ENCODE measurements around the gene TRIM75.
"Not testable (repeated sequence)": the region's sequence is repeated elsewhere in the genome, so short reads cannot be mapped to it uniquely, and the experiment has no call there.

TRIM75 gene

GRCh38 chr4:165048170-165048569, 5.5 kb upstream of the TRIM75 start:
- DNase-seq (no peak), ATAC-seq (no peak)
- H3K27me3 Mint-ChIP-seq: no peaks in the 10 kb centered on the region
- H3K27ac Mint-ChIP-seq: no peak overlapping the region
- H3K4me1 Mint-ChIP-seq: no peaks in the 10 kb centered on the region
- no peaks in the 10 kb centered on the region for H3K9me3 Mint-ChIP-seq
- no peak overlapping the region for H3K4me3 Mint-ChIP-seq
- H3K36me3 Mint-ChIP-seq (ENCODE audit: low read depth): no peaks in the 10 kb centered on the region

- no peak overlapping the region for H3K27ac Mint-ChIP-seq
- H3K9me3 Mint-ChIP-seq: no peaks in the 10 kb centered on the region
- ATAC-seq: no peak
- no peaks in the 10 kb centered on the region for H3K4me1 Mint-ChIP-seq
- no peak for DNase-seq
- no peaks in the 10 kb centered on the region for H3K36me3 Mint-ChIP-seq (ENCODE audit: low read depth)
- peaks cover 2% of the 10 kb centered on the region for H3K27me3 Mint-ChIP-seq
- no peak overlapping the region for H3K4me3 Mint-ChIP-seq
These were observed 1.0 kb upstream of the TRIM75 start for GRCh38 chr4:165052627-165053026.

- no peak overlapping the region for H3K27ac Mint-ChIP-seq
- no peaks in the 10 kb centered on the region for H3K9me3 Mint-ChIP-seq
- no peak for ATAC-seq
- H3K36me3 Mint-ChIP-seq (ENCODE audit: low read depth): no peaks in the 10 kb centered on the region
- no peaks in the 10 kb centered on the region for H3K4me1 Mint-ChIP-seq
- H3K4me3 Mint-ChIP-seq: no peak overlapping the region
- H3K27me3 Mint-ChIP-seq: peaks cover 2% of the 10 kb centered on the region
- no peak for DNase-seq
These were observed 1.9 kb downstream of the TRIM75 start for GRCh38 chr4:165055601-165056000.

- Mint-ChIP-seq H3K4me3 (no peak overlapping the region), H3K36me3 (ENCODE audit: low read depth) (no peaks in the 10 kb centered on the region), H3K4me1 (no peaks in the 10 kb centered on the region), H3K27ac (no peak overlapping the region), H3K9me3 (no peaks in the 10 kb centered on the region), H3K27me3 (peaks cover 2% of the 10 kb centered on the region)
- ATAC-seq (peak; percentile 24), DNase-seq (no peak)
These were observed 5.0 kb downstream of the TRIM75 start for GRCh38 chr4:165058666-165059065.

GRCh38 chr4:165059386-165059785, 5.7 kb downstream of the TRIM75 start:
- H3K27ac Mint-ChIP-seq: no peak overlapping the region
- no peak for ATAC-seq
- no peak for DNase-seq
- no peaks in the 10 kb centered on the region for H3K9me3 Mint-ChIP-seq
- H3K4me3 Mint-ChIP-seq: no peak overlapping the region
- H3K27me3 Mint-ChIP-seq: no peaks in the 10 kb centered on the region
- no peaks in the 10 kb centered on the region for H3K4me1 Mint-ChIP-seq
- H3K36me3 Mint-ChIP-seq (ENCODE audit: low read depth): no peaks in the 10 kb centered on the region

DNA sequence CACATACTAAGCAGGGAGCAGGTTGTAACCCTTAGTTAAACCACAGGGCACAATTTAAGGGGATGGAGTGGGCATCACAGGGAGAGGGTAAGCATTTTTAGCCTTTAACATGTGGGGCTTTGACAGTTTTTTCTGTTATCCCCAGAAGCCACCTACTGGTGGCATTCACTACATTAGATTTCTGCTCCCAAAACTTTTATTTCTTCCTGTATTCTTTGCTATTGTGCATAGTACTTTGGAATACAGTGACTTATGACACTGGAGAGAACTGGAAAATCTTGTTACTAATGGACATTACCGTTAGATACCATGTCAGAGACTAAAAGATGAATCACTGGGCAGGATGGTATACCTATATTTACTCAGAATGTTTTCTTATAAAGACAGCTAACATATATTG, 7.3 kb downstream of the TRIM75 start:
- ATAC-seq (no peak), DNase-seq (no peak)
- H3K36me3 Mint-ChIP-seq (ENCODE audit: low read depth): peaks cover 2% of the 10 kb centered on the region
- no peaks in the 10 kb centered on the region for H3K9me3 Mint-ChIP-seq
- no peaks in the 10 kb centered on the region for H3K4me1 Mint-ChIP-seq
- H3K4me3 Mint-ChIP-seq: no peak overlapping the region
- H3K27me3 Mint-ChIP-seq: no peaks in the 10 kb centered on the region
- no peak overlapping the region for H3K27ac Mint-ChIP-seq

DNA sequence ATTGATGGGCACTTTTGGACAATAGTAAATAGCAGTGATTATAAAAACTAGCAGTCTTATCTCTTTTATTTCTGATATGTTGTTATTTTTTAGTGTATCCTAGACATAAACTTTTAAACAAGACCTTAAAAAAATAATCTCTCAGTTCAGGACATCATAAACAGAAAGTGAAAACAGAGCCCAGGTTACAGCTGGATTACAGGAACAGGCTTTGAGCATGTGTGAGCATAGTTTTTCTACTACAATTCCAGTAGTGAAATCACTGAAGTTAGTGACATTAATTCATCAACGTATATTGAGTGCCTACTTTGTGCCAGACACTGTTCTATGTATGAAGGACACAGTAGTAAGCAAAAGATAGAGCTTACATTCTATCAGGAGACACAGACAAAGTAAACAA, 16.9 kb downstream of the TRIM75 start:
- H3K27ac Mint-ChIP-seq: no peak overlapping the region
- no peaks in the 10 kb centered on the region for H3K4me1 Mint-ChIP-seq
- H3K4me3 Mint-ChIP-seq: no peak overlapping the region
- H3K27me3 Mint-ChIP-seq: no peaks in the 10 kb centered on the region
- peaks cover 3% of the 10 kb centered on the region for H3K36me3 Mint-ChIP-seq (ENCODE audit: low read depth)
- H3K9me3 Mint-ChIP-seq: no peaks in the 10 kb centered on the region
- ATAC-seq (no peak), DNase-seq (no peak)

DNA sequence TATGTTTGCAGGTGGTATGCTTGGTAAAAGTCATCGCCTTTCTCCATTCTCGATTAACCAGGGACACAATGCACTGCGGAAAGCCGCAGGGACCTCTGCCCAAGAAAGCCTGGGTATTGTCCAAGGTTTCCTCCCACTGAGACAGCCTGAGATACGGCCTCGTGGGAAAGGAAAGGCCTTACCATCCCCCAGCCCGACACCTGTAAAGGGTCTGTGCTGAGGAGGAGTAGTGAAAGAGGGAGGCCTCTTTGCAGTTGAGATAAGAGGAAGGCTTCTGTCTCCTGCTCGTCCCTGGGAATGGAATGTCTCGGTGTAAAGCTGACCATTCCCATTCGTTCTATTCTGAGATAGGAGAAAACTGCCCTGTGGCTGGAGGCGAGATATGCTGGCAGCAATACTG, 19.7 kb downstream of the TRIM75 start:
- not testable (repeated sequence) for H3K27me3 Mint-ChIP-seq, H3K4me3 Mint-ChIP-seq, ATAC-seq, H3K27ac Mint-ChIP-seq, DNase-seq, H3K9me3 Mint-ChIP-seq, H3K4me1 Mint-ChIP-seq
- H3K36me3 Mint-ChIP-seq (ENCODE audit: low read depth): peaks cover 16% of the 10 kb centered on the region

DNA sequence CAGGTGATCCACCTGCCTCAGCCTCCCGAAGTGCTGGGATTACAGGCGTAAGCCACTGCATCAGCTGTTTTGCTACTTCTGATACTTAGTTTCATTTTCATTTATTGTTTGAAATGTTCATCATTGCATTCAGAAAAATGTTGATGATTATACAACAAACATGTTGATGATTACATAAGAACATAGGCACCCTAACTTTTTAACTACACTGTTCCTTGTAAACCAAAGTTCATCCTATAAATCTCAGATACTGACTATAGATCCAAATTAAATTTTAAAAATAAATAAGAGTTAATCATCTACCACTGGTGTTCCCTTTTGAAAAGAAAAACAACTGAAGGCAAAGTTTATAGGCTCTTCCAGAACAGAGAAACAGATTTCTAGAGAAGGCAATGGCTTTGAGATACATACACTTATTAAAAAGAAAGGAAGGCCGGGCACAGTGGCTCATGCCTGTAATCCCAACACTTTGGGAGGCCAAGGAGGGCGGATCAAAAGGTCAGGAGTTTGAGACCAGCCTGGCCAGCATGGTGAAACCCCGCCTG, 23.4 kb downstream of the TRIM75 start:
- no peaks in the 10 kb centered on the region for H3K9me3 Mint-ChIP-seq
- H3K27ac Mint-ChIP-seq: no peak overlapping the region
- no peak for DNase-seq
- no peaks in the 10 kb centered on the region for H3K4me1 Mint-ChIP-seq
- H3K27me3 Mint-ChIP-seq: no peaks in the 10 kb centered on the region
- no peak for ATAC-seq
- no peak overlapping the region for H3K4me3 Mint-ChIP-seq
- H3K36me3 Mint-ChIP-seq (ENCODE audit: low read depth): peaks cover 28% of the 10 kb centered on the region

GRCh38 chr4:165079476-165079875, 25.8 kb downstream of the TRIM75 start:
- H3K27ac Mint-ChIP-seq: no peak overlapping the region
- no peak overlapping the region for H3K4me3 Mint-ChIP-seq
- ATAC-seq (no peak), DNase-seq (no peak)
- no peaks in the 10 kb centered on the region for H3K4me1 Mint-ChIP-seq
- H3K27me3 Mint-ChIP-seq: no peaks in the 10 kb centered on the region
- no peaks in the 10 kb centered on the region for H3K9me3 Mint-ChIP-seq
- peaks cover 25% of the 10 kb centered on the region for H3K36me3 Mint-ChIP-seq (ENCODE audit: low read depth)

DNA sequence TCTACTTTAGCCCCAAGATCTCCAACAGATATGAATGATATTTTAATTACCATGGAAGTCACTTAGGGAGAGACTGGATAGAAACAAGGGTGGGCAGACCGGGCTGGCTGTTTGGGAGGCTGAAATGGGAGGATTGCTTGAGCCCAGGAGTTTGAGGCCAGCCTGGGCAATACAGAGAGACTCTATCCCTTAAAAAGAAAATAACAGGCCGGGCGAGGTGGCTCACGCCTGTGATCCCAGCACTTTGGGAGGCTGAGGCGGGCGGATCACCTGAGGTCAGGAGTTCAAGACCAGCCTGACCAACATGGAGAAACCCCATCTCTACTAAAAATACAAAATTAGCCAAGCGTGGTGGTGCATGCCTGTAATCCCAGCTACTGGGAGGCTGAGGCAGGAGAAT, 31.1 kb downstream of the TRIM75 start:
- H3K4me1 Mint-ChIP-seq, ATAC-seq, H3K4me3 Mint-ChIP-seq, DNase-seq, H3K9me3 Mint-ChIP-seq, H3K27ac Mint-ChIP-seq, H3K27me3 Mint-ChIP-seq: not testable (repeated sequence)
- peaks cover 25% of the 10 kb centered on the region for H3K36me3 Mint-ChIP-seq (ENCODE audit: low read depth)

GRCh38 chr4:165085946-165086345, 32.3 kb downstream of the TRIM75 start:
- Mint-ChIP-seq H3K4me1 (no peaks in the 10 kb centered on the region), H3K36me3 (ENCODE audit: low read depth) (peaks cover 25% of the 10 kb centered on the region), H3K4me3 (no peak overlapping the region), H3K9me3 (no peaks in the 10 kb centered on the region), H3K27me3 (no peaks in the 10 kb centered on the region), H3K27ac (no peak overlapping the region)
- no peak for ATAC-seq
- DNase-seq: no peak

GRCh38 chr4:165088366-165088765, 34.7 kb downstream of the TRIM75 start:
- Mint-ChIP-seq H3K4me3 (no peak overlapping the region), H3K27ac (no peak overlapping the region), H3K36me3 (ENCODE audit: low read depth) (peaks cover 27% of the 10 kb centered on the region), H3K4me1 (no peaks in the 10 kb centered on the region), H3K27me3 (no peaks in the 10 kb centered on the region), H3K9me3 (no peaks in the 10 kb centered on the region)
- DNase-seq: no peak
- ATAC-seq: no peak

GRCh38 chr4:165092187-165092586, 38.5 kb downstream of the TRIM75 start:
- not testable (repeated sequence) for DNase-seq, H3K27ac Mint-ChIP-seq, H3K27me3 Mint-ChIP-seq, H3K4me3 Mint-ChIP-seq, ATAC-seq, H3K9me3 Mint-ChIP-seq, H3K4me1 Mint-ChIP-seq
- H3K36me3 Mint-ChIP-seq (ENCODE audit: low read depth): peaks cover 16% of the 10 kb centered on the region

- ATAC-seq: no peak
- no peak for DNase-seq
- peaks cover 14% of the 10 kb centered on the region for H3K36me3 Mint-ChIP-seq (ENCODE audit: low read depth)
- H3K9me3 Mint-ChIP-seq: no peaks in the 10 kb centered on the region
- H3K4me1 Mint-ChIP-seq: no peaks in the 10 kb centered on the region
- no peak overlapping the region for H3K27ac Mint-ChIP-seq
- H3K27me3 Mint-ChIP-seq: no peaks in the 10 kb centered on the region
- H3K4me3 Mint-ChIP-seq: no peak overlapping the region
These were observed 41.2 kb downstream of the TRIM75 start for GRCh38 chr4:165094873-165095272.

GRCh38 chr4:165095291-165095690, 41.6 kb downstream of the TRIM75 start:
- no peak overlapping the region for H3K4me3 Mint-ChIP-seq
- no peak overlapping the region for H3K27ac Mint-ChIP-seq
- ATAC-seq (no peak), DNase-seq (no peak)
- no peaks in the 10 kb centered on the region for H3K9me3 Mint-ChIP-seq
- no peaks in the 10 kb centered on the region for H3K27me3 Mint-ChIP-seq
- no peaks in the 10 kb centered on the region for H3K4me1 Mint-ChIP-seq
- H3K36me3 Mint-ChIP-seq (ENCODE audit: low read depth): peaks cover 12% of the 10 kb centered on the region

All from activated naive CD8-positive, alpha-beta T cell treated with anti-CD3 and anti-CD28 coated beads, Interleukin-2, amount 50 U/mL, for 24 hours (primary cell).